ENCODE results near the gene CYS1.

The CYS1 gene

GRCh38 chr2:10071176-10071575, 9.0 kb downstream of the CYS1 start:
- DNase-seq: no peak

GRCh38 chr2:10067881-10068280, 12.3 kb downstream of the CYS1 start:
- DNase-seq: no peak

GRCh38 chr2:10067330-10067729, 12.9 kb downstream of the CYS1 start:
- no peak for DNase-seq

- no peak for DNase-seq
These were observed 14.5 kb downstream of the CYS1 start for GRCh38 chr2:10065773-10066055.

GRCh38 chr2:10064932-10065772, 15.1 kb downstream of the CYS1 start:
- DNase-seq: no peak

GRCh38 chr2:10063566-10063965, 16.6 kb downstream of the CYS1 start:
- no peak for DNase-seq

GRCh38 chr2:10062931-10063365, 17.3 kb downstream of the CYS1 start:
- no peak for DNase-seq

GRCh38 chr2:10061221-10061925, 18.8 kb downstream of the CYS1 start:
- DNase-seq: no peak

GRCh38 chr2:10059552-10060335, 20.5 kb downstream of the CYS1 start:
- no peak for DNase-seq

- no peak for DNase-seq
These were observed 21.2 kb downstream of the CYS1 start for GRCh38 chr2:10059016-10059351.

GRCh38 chr2:10058251-10059015, 21.8 kb downstream of the CYS1 start:
- no peak for DNase-seq

- no peak for DNase-seq
These were observed 22.7 kb downstream of the CYS1 start for GRCh38 chr2:10057231-10058107.

- no peak for DNase-seq
These were observed 23.8 kb downstream of the CYS1 start for GRCh38 chr2:10056439-10056838.

GRCh38 chr2:10054976-10055375, 25.2 kb downstream of the CYS1 start:
- DNase-seq: no peak

- DNase-seq: no peak
These were observed 25.8 kb downstream of the CYS1 start for GRCh38 chr2:10054424-10054823.

- no peak for DNase-seq
These were observed 26.9 kb downstream of the CYS1 start for GRCh38 chr2:10053351-10053750.

GRCh38 chr2:10052216-10052615, 28.0 kb downstream of the CYS1 start:
- DNase-seq: no peak

GRCh38 chr2:10048501-10049171, 31.6 kb downstream of the CYS1 start:
- peak; percentile 70 for DNase-seq

- no peak for DNase-seq
These were observed 32.4 kb downstream of the CYS1 start for GRCh38 chr2:10047616-10048500.

GRCh38 chr2:10046931-10047330, 33.3 kb downstream of the CYS1 start:
- no peak for DNase-seq

All from CD4-positive, alpha-beta T cell treated with Interleukin-21 for 1 hour (primary cell).